WTC11 (cell line): ENCODE data around the gene PTPRT.

Experiments
- EMX1 ChIP-seq: fragments of 250-450 bp; sonication (Bioruptor Pico); IDR thresholded peaks from 2 replicates; pipeline ENCODE4 v1.8.0; 2021; ENCODE audit warnings: mild to moderate bottlenecking
- MXD4 ChIP-seq: fragments of 250-450 bp; sonication (Bioruptor Pico); IDR thresholded peaks from 2 replicates; pipeline ENCODE4 v1.8.0; 2021; ENCODE audit warnings: mild to moderate bottlenecking, moderate library complexity, borderline replicate concordance
- NFYB ChIP-seq: sonication (generic); formaldehyde crosslinking; conservative IDR thresholded peaks from 2 replicates; pipeline ENCODE4 v1.8.0; 2022; ENCODE audit warnings: low read depth, missing genetic modification reagents
- TEAD4 ChIP-seq: sonication (generic); formaldehyde crosslinking; IDR thresholded peaks from 2 replicates; pipeline ENCODE4 v1.8.0; 2022; ENCODE audit warnings: mild to moderate bottlenecking, missing genetic modification reagents
- ZNF317 ChIP-seq: sonication (generic); formaldehyde crosslinking; IDR thresholded peaks from 2 replicates; pipeline ENCODE4 v1.8.1; 2023; ENCODE audit warnings: low read depth, mild to moderate bottlenecking, moderate library complexity, missing genetic modification reagents, borderline replicate concordance
- TF ChIP-seq, protein P1 (sequence below): fragments of 200-600 bp; IDR thresholded peaks from 2 replicates; pipeline ENCODE4 v1.8.0; 2022; ENCODE audit warnings: antibody characterized with exemption
- TF ChIP-seq, protein P2 (sequence below): sonication (generic); formaldehyde crosslinking; IDR thresholded peaks from 2 replicates; pipeline ENCODE4 v1.8.0; 2022; ENCODE audit warnings: mild to moderate bottlenecking, missing genetic modification reagents

DNA sequence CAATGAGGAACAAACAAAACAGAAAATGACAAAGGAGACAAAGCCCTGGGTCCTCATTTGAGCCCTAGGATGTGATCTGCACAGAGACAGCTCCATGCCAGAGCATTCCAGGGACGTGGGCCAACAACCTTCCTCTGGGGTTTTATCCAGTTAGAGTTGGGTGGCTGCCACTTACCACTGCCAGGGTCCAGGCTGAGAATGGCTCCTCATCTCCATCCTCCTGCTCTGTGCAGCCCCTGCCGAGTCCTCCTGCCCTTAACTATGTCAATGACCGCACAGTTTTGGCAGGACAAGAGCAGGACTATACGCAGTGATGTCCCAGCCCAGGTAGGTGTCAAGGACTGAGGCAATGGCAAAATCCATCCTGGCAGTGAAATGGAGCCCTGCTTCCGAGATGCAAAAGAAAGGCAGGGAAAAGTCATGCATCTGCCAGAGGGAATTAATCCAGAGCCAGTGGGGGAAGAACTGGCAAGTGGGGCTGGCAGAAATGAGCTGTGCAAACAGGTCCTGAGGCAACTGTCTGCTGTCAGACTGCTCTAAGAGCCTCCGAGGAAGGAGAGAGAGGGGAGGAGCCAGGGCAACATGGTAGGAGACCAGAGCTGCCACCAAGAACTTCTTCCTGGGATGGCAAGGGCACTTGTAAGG is 449.4 kb downstream of the PTPRT start:
- TF ChIP-seq, protein P1, sequence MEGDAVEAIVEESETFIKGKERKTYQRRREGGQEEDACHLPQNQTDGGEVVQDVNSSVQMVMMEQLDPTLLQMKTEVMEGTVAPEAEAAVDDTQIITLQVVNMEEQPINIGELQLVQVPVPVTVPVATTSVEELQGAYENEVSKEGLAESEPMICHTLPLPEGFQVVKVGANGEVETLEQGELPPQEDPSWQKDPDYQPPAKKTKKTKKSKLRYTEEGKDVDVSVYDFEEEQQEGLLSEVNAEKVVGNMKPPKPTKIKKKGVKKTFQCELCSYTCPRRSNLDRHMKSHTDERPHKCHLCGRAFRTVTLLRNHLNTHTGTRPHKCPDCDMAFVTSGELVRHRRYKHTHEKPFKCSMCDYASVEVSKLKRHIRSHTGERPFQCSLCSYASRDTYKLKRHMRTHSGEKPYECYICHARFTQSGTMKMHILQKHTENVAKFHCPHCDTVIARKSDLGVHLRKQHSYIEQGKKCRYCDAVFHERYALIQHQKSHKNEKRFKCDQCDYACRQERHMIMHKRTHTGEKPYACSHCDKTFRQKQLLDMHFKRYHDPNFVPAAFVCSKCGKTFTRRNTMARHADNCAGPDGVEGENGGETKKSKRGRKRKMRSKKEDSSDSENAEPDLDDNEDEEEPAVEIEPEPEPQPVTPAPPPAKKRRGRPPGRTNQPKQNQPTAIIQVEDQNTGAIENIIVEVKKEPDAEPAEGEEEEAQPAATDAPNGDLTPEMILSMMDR, result no peak
- TF ChIP-seq EMX1 (CRISPR knock-in tag) (no peak), TEAD4 (CRISPR knock-in tag) (no peak), NFYB (CRISPR knock-in tag) (no peak), ZNF317 (CRISPR knock-in tag) (no peak), MXD4 (CRISPR knock-in tag) (no peak)
- TF ChIP-seq, protein P2, sequence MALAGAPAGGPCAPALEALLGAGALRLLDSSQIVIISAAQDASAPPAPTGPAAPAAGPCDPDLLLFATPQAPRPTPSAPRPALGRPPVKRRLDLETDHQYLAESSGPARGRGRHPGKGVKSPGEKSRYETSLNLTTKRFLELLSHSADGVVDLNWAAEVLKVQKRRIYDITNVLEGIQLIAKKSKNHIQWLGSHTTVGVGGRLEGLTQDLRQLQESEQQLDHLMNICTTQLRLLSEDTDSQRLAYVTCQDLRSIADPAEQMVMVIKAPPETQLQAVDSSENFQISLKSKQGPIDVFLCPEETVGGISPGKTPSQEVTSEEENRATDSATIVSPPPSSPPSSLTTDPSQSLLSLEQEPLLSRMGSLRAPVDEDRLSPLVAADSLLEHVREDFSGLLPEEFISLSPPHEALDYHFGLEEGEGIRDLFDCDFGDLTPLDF, result no peak
